ENCODE measurements around the gene LRRC4.

DNA sequence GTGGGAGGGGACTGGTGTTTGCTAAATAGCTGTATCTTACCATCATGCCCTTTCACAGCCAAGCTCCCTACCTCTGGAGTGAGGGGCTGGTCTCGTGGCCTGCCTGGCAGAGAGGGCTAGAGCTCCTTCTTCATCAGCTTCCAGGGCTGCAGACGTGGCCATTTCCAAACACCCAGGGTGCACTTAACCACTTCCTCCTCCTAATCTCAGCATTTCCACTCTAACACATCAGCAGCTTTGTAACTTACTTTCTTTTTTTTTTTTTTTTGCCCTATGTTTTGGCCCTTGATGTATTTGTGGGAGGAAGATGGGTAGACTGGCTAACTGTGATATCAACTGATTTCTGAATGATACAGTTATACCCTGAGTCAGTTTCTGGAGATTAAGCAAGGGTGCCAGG, 27.4 kb downstream of the LRRC4 start:
- TF ChIP-seq EZH2 (IDR thresholded peaks at IDR 0.05; ENCODE audit: insufficient read depth, poor library complexity, severe bottlenecking) (no peak), EZH2phosphoT487 (IDR thresholded peaks at IDR 0.05; ENCODE audit: insufficient read depth, low read depth) (no peak)

Data from GM23248 (cell line).